ENCODE data around the gene PSENEN.
A peak's percentile ranks its signal among the peaks of the same experiment; 100 is the strongest.

The PSENEN gene, protein sequence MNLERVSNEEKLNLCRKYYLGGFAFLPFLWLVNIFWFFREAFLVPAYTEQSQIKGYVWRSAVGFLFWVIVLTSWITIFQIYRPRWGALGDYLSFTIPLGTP

DNA sequence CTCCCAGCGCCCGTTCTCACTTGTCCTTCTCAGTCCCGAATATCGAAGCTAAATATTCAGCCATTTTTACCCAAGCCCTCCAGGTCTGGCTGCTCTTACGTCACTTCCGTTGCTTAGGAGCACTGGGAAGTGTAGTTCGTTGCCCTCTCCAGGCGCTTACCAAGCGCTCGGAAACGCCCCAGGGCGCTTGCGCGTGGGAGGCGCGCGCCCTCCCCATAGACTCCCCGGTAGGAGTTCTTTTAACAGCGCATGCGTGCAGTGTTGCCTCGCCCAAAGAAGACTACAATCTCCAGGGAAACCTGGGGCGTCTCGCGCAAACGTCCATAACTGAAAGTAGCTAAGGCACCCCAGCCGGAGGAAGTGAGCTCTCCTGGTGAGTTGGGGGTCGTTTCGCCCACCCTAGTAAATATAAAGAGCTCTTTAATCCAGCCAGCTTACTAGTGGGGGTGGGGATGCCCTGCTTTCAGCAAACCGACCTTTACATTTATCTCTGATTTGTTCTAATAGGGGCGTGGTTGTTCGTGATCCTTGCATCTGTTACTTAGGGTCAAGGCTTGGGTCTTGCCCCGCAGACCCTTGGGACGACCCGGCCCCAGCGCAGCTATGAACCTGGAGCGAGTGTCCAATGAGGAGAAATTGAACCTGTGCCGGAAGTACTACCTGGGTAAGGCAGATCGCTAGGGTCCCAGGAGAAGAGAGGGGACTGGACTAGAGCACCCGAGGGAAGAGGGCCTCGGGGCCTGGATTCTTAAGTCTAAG, at the start of gene PSENEN, which contains the start of gene U2AF1L4:
Gene PSENEN, plus strand, starts transcription at position 324 of the 759 bp plus-strand sequence. Its CDS starts 280 bp downstream, at position 604.
Gene U2AF1L4, minus strand, starts transcription at position 91 of the 759 bp plus-strand sequence. Its CDS starts 27 bp downstream, at position 64.
- peak; percentile 97 to 99 for DNase-seq

DNA sequence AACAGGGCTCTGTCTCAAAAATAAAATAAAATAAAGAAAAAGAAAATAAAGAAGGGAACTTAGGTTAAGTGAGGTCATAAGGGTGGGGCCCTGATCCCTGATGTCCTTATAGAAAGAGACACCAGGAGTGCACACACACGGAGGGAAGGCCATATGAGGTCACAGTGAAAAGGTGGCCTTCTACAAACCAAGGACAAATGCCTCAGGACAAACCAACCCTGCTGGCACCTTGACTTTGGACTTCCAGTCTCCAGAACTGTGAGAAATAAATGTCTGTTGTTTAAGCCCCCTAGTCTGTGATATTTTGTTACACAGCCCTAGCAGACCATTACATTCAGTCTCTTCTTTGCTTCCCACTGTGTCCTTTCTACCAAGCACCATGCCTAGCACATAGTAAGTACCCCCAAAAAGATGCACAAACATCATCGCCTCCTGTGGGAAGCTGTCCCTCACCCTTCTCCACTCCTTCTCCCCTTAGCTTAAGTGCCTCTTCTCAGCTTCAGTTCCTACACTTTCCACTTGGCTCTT, 49.5 kb upstream of the PSENEN start:
- DNase-seq, result no peak

DNA sequence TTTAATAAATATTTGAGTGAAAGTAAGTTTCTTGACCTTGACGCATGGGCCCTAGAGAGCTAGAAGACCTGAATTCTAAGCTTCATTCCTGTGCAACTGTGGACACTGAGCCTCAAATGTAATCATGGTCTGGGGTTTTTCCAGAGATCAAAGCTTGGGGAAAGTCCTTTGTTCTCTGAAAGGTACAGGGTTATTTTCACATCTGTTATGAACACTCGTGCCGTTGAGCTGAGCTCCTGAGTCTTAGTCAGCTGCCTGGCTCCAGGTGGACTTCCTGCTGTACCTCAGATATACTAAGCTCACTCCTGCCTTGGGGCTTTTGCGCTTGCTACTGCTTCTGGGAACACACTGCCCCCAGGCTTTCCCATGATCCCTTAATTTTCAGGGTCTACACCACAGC, 48.6 kb upstream of the PSENEN start:
- DNase-seq, result no peak

DNA sequence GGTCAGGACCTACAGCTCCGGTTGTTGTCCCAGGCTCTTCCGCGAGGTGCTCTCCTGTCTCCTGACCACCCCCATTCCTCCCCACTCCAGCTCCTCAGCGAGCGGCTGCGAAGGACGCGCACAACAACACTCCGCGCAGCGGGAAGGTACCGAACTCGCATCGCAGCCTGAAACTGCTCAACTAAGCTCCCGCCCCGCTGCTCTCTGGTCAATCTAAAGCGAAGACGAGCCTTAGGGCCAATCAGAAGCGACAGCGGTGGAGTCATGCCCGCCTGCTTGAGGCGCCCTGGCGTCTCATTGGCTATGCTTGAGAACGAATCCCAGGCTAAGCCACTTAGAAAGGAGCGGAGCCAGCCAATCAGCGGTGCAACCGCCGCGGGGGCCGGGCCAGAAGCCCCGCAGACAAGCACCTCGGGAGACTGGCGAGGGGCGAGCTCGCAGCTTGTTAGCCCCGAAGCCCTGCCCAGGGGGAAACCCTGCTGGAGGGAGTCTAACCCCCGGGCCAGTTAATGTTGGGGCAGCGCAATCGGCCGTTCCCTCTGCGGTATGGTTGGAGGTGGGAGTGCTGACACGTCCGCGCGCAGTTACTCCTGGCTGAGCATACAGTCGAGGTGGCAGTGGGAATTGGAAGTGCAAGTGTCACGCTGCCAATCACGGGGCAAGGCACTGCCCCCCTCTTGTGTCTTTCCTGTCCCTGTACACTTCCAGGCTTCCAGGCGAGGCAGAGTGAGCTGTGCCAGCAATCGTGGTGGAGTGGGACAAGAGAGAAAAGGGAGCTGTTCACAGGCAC, 43.0 kb upstream of the PSENEN start:
- peak; percentile 91 to 96 for DNase-seq

DNA sequence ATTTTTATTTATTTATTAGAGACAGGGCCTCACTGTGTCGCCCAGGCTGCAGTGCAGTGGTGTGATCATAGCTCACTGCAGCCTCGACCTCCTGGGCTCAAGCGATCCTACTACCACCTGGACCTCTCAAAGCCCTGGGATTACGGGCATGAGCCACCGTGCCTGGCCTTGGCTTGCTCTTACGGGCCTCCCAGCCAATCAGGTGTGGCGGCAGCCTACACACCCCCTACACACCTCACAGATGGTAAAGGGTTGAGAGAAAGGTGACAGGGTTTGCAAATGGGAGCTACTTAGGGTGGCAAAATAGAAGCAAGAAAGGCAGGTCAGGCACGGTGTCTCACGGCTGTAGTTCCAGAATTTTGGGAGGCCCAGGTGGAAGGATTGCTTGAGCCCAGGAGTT, 42.1 kb upstream of the PSENEN start:
- no peak for DNase-seq

DNA sequence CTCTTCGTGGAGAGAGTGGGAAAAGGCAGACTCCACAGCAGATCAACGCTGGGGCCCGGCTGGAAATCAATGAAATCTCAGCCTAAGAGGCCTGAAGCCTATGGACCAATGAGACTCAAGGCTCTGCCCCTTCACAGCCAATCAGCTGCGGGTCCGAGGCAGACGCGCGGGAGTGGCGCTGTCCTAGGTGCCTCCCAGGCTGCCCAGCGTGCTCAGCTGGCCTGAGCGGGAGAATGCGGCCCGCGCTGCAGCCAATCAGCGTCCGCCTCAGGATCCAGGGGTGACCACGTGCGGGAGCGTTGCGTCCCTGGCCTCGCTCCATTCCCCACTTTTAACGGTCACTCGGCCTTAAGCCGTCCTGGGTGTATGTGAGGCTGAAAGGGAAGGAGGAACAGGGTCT, 41.2 kb upstream of the PSENEN start, which contains the start of gene ZBTB32:
Gene ZBTB32, plus strand, starts transcription at position 341 of the 400 bp plus-strand sequence. CDS start 10,069 bp downstream, outside the sequence.
- DNase-seq, result no peak

DNA sequence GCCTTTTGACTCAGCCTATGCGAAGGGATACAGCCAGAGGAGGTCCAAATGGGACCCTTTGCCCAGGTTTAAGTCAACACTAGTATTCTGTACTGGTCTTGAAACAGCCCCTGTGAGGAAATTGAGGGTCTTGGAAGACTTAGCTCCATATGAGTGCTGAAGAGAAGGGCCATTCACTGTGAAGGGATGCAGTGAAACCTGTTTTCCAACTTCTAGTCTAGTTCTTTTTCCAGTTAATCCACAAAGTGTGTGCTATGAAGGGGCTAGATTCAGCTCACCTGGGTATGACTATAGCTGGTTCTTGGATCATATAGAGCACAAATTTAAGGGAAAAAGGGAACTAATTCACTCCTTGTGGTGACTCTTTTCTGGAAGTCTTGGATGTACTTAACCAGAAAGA, 37.1 kb upstream of the PSENEN start:
- no peak for DNase-seq

DNA sequence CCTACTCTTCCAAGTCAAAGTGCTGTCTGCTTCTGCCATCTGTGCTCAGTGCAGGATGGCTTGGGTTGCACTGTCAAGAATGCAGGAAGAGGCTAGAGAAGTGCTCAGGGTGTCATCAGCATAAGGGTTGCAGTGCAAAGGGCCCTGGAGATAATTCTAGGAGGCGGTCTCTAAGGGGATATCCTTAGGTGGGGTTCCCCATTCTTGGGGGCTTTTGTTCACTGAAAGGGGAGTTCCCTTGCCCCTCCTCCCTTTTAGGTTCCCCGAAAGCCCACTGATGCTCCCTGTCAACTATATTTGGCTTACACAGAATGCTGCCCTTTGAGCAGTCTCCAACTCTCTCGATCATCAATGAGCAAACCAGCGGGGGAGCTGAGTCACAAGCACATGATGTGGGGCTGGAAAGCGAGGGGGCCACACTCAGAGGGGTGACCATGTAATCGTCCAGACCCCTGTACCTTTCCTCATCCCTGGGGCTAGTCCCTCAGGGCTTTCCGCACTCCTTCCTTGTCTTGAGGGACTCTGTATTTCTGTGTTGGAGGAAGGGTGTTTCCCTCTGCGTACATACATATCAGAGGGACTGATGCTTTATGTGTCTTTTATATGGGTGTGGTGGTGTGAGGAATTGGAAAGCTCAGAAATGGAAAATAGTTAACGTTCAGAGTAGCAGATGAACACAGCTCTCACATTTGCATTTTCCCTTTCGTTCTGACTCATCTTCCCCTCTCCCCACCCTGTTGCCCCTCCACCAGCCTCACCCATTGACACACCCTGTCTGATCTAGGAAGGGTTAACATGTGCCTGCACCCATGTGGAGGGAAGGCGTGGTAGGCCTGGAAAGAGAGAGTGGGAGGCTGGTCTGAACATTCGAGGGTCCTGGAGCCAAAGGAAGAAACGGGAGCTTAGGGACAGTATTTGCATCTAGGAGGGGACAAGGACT, 34.4 kb upstream of the PSENEN start:
- DNase-seq, result no peak

DNA sequence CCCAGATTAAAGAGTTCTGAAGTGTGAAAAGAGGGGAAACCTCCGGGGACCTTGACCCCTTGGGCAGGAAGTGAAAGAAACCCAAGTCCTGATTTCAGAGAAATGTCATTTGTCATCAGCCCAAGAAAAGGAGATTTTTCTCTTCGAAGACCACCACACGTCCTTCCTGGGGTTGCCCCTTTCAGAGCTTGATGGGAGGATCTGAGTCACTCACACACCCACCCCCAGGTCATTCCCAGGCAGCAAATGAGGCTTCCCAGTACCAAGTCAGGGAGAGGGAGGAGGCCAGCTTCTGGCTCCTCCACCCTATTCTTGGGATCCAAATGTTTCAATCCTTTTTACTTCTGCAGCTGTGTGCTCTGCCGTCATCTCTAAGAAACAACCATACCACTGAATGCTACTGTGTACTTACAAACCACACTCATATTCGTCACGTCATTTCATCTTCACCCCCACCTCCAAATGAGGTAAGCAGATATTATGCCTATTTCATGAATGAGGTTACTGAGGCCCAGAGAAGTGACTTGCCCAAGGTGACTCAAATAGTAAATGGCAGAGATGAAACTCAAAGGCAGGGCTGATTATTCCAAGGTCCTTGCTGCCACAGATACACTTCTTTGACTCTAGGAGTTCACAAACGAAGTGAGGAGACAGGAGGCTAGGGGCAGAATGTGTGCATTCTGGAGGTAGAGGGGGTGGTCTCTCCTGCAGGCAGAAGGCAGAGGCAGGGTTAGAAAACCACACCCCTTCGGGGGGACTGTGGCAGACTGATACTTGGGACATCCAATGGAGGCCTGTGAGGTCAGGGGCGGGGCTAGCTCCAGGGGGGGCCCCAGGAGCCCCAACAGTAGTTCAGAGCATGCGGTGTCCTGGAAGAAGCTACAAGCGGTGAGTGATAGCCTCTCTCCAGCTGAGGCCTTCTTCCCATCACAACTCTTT, 32.6 kb upstream of the PSENEN start:
- no peak for DNase-seq

DNA sequence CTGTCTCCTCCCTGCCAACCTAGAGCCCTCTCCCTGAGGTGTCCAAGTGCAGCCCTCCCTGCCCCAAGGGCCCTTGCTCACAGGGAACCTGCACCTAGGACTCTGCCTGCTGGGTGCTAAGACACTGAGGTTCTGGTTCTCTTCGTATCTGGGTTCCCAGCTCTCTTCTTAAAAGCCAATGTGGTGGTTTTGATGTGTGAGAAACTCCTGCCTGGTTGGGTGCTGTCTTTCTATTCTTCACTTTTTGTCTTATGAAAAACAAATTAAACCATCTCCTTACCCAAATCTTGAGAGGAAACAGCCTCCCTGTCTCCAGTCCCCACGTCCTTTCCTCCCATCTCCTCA, 32.0 kb upstream of the PSENEN start:
- no peak for DNase-seq

DNA sequence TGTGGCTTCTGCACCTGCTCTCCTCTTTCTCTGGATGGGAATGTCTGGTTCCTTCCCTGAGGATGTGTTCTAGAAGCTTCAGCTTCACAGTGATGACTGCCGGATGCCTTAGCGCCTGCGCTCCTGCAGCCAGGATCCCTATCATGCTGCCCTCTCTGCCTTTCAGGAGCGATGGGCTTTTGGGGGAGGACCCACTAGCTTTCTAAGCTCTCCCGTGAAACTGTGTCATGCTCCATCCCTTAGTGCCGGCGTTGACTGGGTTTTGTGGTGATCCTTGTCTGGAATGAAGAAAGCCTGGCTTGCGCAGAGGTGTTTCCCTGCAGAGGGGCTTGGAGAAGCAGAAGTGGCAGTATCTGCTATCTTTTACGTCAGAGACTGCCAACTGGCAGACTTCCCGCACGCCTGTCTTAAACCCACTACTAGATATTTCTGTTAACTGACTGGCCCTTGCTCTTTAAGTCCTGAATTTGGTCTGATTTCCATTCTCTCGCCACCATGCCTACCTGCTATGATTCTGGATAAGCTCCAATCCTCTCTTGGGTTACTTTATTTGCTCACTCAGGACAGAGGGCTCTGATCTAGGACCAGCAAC, 31.5 kb upstream of the PSENEN start:
- DNase-seq, result no peak

DNA sequence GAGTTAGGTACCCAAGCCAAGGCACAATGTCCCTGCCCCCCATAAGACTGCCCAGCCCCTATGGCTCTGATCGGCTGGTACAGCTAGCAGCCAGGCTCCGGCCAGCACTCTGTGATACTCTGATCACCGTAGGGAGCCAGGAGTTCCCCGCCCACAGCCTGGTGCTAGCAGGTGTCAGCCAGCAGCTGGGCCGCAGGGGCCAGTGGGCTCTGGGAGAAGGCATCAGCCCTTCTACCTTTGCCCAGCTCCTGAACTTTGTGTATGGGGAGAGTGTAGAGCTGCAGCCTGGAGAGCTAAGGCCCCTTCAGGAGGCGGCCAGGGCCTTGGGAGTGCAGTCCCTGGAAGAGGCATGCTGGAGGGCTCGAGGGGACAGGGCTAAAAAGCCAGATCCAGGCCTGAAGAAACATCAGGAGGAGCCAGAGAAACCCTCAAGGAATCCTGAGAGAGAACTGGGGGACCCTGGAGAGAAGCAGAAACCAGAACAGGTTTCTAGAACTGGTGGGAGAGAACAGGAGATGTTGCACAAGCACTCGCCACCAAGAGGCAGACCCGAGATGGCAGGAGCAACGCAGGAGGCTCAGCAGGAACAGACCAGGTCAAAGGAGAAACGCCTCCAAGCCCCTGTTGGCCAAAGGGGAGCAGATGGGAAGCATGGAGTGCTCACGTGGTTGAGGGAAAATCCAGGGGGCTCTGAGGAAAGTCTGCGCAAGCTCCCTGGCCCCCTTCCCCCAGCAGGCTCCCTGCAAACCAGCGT, 30.7 kb upstream of the PSENEN start:
- DNase-seq, result no peak

DNA sequence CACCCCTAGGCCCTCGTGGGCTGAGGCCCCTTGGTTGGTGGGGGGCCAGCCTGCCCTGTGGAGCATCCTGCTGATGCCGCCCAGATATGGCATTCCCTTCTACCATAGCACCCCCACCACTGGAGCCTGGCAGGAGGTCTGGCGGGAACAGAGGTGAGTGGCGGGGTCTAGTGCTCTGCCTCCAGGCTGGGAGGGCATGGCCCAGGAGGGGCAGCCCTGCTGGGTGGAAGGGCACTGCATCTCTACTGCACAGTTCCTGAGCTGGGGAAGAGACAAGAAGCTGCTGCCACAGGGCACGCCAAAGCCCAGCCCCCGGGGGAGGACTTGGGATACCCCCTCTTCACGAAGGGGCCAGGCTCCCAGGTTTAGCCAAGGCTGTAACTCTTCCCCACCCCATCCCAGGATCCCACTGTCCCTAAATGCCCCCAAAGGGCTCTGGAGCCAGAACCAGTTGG, 30.1 kb upstream of the PSENEN start:
- no peak for DNase-seq

DNA sequence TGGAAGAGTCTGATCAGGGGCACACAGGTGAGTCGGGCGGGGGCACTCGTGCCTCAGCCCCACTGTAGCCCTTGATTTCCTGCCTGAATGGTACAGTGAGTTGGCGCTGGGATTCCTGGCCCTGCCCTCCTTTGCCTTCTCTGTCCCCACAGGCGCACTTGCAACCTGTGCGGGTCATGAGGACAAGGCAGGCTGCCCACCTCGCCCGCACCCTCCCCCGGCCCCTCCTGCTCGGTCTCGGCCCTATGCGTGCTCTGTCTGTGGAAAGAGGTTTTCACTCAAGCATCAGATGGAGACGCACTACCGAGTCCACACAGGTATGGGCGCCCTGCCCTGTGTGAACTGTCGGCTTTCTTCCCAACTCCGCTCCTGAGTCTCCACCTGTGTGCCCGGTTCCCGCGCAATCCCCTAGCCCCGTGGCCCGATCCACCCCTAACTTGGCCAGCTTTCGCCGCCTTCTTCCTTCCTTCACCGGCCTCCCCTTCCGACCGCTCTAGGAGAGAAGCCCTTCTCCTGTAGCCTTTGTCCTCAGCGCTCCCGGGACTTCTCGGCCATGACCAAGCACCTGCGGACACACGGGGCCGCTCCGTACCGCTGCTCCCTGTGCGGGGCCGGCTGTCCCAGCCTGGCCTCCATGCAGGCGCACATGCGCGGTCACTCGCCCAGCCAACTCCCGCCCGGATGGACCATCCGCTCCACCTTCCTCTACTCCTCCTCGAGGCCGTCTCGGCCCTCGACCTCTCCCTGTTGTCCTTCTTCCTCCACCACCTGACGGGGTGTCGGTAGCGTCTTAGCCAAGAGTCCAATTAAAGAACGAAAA, 29.3 kb upstream of the PSENEN start:
- DNase-seq, result peak in 1 of 2 experiments; percentile 60

DNA sequence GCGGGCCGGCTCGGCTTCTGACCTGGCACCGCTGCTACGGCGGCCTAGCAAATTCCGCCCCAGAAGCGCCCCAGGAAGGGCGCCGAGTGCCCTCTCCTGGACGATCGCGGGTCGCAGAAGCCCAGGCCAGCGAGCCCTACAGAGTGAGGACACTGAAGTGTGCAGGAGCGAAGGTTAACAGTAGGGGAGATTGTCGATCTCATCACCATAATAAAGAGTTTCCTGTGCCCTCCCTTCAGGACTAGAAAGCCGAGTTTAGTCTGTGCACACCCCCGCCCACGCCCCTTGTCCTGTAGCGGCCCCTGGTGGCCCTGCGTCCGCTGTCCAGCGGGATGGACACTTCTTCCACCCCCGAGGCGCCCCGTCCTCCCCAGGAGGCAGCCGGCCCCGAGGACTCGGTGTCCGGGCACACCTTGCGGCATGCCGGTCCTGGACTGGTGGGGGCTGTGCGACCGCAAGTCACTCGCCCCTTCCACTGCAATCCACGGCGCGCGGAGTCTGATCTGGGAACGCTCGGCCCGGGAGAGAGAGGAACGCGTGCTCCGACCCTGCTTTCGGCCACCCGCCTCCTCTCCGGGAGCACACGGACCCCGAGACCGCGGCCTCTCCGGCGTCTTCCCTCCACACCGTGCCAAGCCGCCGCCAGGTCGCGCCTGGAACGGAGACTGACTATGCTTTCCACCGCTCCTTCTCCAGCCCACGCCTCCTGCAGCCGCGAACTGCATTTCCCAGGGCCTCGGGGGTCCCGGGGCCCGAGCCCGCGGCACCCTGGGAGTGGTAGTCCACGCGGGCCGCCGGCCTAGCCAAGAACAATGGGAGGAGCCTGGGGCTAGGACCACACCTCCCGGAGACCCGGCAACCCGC, 28.4 kb upstream of the PSENEN start:
- DNase-seq, result peak; percentile 91 to 98

DNA sequence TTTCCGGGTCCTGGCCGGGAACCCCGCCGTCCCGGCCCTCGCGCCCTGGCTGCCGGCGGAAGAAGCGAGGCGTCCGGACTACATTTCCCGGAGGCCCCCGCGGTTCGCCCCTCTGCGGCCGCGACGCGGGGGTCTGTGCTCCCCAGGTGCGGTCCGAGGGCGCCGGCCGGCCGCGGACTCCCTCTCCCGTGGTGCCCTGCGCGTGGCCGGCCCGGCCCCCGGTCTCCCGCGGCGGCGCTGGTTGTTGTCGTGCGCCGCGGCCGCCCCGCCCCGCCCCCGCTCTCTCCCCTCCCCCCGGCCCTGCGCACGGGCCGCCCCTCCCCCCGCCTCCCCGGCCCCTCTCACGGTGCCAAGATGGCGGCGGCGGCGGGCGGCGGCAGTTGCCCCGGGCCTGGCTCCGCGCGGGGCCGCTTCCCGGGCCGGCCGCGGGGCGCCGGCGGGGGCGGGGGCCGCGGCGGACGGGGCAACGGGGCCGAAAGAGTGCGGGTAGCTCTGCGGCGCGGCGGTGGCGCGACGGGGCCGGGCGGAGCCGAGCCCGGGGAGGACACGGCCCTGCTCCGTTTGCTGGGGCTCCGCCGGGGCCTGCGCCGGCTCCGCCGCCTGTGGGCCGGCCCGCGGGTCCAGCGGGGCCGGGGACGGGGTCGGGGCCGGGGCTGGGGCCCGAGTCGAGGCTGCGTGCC, 27.6 kb upstream of the PSENEN start, which contains the start of gene KMT2B:
Gene KMT2B, plus strand, starts transcription at position 339 of the 680 bp plus-strand sequence. Its CDS starts 16 bp downstream, at position 355.
- DNase-seq, result peak in 1 of 2 experiments; percentile 78

Measured in NCI-H187 (cell line).